ENCODE results near the gene NSD1.

DNA sequence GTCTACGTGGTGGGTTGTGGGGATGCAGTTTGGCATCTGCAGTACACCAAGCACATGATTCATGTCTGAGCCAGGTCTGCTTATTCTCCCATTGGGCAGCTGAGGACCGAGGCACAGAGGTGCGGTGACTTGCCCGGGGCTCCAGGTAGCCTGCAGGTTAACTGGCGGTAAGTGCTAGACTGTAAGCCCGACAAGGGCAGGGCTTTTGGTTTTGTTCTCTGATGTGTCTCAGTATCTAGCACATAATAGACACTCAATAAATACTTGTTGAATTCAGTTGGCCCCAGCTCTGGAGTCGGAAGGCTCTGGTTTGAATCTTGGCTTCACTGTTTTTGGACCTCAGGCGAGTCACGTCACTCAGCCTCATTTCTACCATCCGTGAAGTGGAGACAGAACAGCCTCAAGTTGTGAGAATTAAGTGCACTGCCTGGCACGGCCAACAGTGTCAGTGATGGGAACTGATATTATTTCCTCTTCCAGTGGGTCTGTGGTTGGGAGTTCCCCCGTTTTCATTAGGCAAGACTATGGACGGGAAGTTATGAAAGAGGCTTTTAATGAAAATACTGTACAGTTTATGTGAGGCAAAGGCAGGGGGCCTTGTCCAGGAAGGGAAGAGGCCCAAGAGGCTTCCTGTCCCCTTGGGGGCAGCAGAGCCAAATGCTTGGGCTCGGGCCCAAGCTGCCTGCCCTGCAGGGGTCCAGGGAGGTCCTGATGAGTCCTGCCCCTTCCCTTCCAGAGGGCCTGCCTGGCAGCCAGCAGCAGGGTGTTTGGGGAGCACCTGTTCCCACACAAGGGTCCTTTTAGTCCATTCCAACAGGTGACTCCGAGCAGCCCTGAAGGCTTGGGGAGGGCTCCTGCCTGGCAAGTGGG lies 173.3 kb downstream of the NSD1 start:
- TF ChIP-seq, protein P1, sequence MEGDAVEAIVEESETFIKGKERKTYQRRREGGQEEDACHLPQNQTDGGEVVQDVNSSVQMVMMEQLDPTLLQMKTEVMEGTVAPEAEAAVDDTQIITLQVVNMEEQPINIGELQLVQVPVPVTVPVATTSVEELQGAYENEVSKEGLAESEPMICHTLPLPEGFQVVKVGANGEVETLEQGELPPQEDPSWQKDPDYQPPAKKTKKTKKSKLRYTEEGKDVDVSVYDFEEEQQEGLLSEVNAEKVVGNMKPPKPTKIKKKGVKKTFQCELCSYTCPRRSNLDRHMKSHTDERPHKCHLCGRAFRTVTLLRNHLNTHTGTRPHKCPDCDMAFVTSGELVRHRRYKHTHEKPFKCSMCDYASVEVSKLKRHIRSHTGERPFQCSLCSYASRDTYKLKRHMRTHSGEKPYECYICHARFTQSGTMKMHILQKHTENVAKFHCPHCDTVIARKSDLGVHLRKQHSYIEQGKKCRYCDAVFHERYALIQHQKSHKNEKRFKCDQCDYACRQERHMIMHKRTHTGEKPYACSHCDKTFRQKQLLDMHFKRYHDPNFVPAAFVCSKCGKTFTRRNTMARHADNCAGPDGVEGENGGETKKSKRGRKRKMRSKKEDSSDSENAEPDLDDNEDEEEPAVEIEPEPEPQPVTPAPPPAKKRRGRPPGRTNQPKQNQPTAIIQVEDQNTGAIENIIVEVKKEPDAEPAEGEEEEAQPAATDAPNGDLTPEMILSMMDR (IDR thresholded peaks at IDR 0.05): no peak
- TF ChIP-seq POLR2A (IDR thresholded peaks at IDR 0.05): no peak

All from testis (tissue), 2 donors.